ENCODE measurements around the gene TSPOAP1. TPM values are rescaled to one million over a fixed set of nuclear protein-coding genes. Genes with fewer than 3 reads are reported as not detected.

The TSPOAP1 gene
- total RNA-seq, 1 donor from 2014 or later, result 101 TPM

DNA sequence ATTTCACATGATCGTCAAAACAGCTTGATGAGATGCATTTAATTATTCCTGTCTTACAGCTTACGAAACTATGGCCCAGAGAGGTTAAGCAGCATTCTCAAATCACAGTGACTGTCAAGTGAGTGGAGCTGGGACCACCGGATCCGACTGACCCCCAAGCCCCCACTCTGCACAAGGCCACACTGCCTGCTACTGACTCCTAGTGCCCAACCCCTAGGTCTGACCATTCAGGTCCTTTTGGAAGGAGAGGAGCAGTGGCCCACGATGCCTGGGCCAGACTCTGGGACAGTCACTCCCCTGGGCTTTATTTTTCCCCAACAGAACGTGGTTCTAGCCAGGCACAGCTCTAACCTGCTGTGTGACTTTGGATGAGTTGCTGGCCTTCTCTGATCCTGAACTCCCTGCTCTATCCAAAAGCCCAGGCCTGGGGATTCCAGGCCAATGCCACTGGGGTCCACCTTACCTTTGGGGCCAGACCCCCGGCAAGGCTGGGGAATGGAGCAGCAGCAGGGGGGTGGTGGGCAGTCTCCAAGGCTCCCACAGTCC, 9.9 kb downstream of the TSPOAP1 start:
- TF ChIP-seq, protein P1, sequence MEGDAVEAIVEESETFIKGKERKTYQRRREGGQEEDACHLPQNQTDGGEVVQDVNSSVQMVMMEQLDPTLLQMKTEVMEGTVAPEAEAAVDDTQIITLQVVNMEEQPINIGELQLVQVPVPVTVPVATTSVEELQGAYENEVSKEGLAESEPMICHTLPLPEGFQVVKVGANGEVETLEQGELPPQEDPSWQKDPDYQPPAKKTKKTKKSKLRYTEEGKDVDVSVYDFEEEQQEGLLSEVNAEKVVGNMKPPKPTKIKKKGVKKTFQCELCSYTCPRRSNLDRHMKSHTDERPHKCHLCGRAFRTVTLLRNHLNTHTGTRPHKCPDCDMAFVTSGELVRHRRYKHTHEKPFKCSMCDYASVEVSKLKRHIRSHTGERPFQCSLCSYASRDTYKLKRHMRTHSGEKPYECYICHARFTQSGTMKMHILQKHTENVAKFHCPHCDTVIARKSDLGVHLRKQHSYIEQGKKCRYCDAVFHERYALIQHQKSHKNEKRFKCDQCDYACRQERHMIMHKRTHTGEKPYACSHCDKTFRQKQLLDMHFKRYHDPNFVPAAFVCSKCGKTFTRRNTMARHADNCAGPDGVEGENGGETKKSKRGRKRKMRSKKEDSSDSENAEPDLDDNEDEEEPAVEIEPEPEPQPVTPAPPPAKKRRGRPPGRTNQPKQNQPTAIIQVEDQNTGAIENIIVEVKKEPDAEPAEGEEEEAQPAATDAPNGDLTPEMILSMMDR (IDR thresholded peaks at IDR 0.05; ENCODE audit: unreplicated experiment), result no peak
- Mint-ChIP-seq H3K4me3 (ENCODE audit: low read depth) (no peak overlapping the region), H3K27me3 (no peaks in the 10 kb centered on the region), H3K27ac (no peak overlapping the region), H3K4me1 (ENCODE audit: low read depth) (peaks cover 1% of the 10 kb centered on the region), H3K36me3 (ENCODE audit: insufficient read depth) (peaks cover 13% of the 10 kb centered on the region), H3K9me3 (ENCODE audit: low read depth) (no peaks in the 10 kb centered on the region)
- DNase-seq (ENCODE audit: low spot score, unreplicated experiment), result no peak

DNA sequence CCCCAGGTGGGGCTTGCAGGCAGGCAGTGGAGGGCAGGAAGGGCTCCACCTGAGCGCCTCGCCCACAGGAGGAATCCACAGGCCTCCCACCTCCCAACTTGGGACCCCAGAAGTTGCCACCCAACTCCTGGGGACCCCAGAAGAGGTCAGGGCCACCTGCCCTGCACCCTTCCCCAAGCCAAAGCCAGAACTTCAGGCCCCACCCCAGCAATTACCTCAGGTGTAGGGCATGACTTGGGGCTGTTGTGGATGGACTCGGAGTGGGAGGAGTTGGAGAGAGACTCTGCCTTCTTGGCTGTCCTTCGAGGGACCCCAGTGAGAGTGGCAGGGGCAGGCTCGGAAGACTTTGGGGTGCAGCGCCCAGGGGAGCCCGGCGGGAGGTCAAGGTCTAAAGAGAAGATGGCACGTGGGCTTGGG, 10.5 kb downstream of the TSPOAP1 start:
- no peak overlapping the region for H3K4me3 Mint-ChIP-seq (ENCODE audit: low read depth)

DNA sequence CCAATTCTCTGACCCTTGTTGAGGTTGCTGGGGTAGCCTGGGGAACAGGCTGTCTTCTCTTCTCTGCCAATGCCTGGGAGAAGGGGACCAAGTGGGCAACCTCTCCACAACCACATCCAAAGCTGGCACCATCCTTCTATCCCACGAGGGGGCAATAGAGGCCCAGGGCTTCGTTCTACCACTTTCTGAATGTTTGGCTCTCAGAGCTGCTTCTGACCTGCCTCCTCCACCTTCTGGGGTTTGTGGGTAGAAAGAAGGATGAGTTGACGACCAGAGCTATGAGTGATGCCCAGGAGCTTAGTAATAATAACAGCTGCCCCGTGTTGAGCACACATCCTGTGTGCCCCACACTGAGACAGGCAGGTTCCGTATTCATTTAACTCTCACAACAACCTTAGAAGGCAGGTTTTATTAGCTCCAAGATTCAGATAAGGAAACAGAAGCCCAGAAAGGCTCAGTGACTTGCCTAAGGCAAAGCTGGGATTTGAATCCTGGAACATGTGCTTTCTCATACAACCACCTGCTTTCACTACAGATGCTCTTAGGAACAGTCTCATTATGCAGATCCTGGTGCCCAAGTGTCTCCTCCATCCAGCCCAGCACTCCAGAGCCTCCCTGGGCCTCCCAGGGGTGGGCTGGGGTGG, 11.1 kb downstream of the TSPOAP1 start:
- TF ChIP-seq, protein P1 (IDR thresholded peaks at IDR 0.05; ENCODE audit: unreplicated experiment), result peak; percentile 68
- H3K9me3 Mint-ChIP-seq (ENCODE audit: low read depth), result no peaks in the 10 kb centered on the region
- H3K27me3 Mint-ChIP-seq, result no peaks in the 10 kb centered on the region
- no peak for DNase-seq (ENCODE audit: low spot score, unreplicated experiment)
- H3K4me1 Mint-ChIP-seq (ENCODE audit: low read depth), result no peaks in the 10 kb centered on the region
- no peak overlapping the region for H3K27ac Mint-ChIP-seq
- H3K36me3 Mint-ChIP-seq (ENCODE audit: insufficient read depth), result peaks cover 13% of the 10 kb centered on the region
- no peak overlapping the region for H3K4me3 Mint-ChIP-seq (ENCODE audit: low read depth)

More for the DNA sequence above, 10.5 kb downstream of the TSPOAP1 start:
- DNase-seq (ENCODE audit: low spot score, unreplicated experiment), result no peak
- TF ChIP-seq, protein P1 (IDR thresholded peaks at IDR 0.05; ENCODE audit: unreplicated experiment), result no peak
- no peaks in the 10 kb centered on the region for H3K27me3 Mint-ChIP-seq
- H3K27ac Mint-ChIP-seq, result no peak overlapping the region
- H3K36me3 Mint-ChIP-seq (ENCODE audit: insufficient read depth), result peaks cover 13% of the 10 kb centered on the region
- no peaks in the 10 kb centered on the region for H3K4me1 Mint-ChIP-seq (ENCODE audit: low read depth)
- H3K9me3 Mint-ChIP-seq (ENCODE audit: low read depth), result no peaks in the 10 kb centered on the region

DNA sequence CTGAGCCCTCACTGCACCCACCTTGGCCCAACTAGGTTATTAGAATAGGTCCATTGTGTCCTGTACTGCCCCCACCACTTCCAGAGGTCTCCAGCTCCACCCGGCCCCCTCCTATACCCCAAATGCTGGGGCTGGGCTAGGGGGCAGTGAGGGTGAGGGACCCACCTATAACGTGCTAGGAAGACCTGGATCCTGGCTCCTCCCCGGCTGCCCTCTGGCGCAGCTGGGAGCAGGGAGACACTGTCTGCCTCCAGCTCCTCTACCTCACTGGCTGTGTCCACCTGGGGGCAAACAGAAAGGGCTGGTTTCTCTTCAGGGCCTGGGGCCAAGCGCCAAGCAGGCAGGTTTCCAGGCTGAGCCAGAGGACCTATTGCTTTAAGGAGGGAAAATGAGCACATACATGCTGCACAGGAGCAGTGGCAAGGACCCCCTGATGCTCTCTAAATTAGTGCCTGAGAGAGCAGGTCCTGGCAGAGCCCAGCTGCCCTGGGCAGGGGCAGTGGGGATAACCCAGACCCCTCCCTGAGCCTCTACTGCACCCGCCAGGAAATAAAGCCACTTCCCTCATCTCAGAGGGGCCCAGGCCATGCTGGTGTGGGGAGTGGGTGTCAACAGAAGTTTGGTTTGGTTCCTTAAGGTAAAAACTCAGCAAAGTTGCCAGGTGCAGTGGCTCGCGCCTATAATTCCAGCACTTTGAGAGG, 12.2 kb downstream of the TSPOAP1 start:
- H3K36me3 Mint-ChIP-seq (ENCODE audit: insufficient read depth), result peaks cover 6% of the 10 kb centered on the region
- H3K4me3 Mint-ChIP-seq (ENCODE audit: low read depth), result no peak overlapping the region
- H3K27ac Mint-ChIP-seq, result no peak overlapping the region
- no peaks in the 10 kb centered on the region for H3K9me3 Mint-ChIP-seq (ENCODE audit: low read depth)
- H3K27me3 Mint-ChIP-seq, result no peaks in the 10 kb centered on the region
- no peaks in the 10 kb centered on the region for H3K4me1 Mint-ChIP-seq (ENCODE audit: low read depth)
- TF ChIP-seq, protein P1 (IDR thresholded peaks at IDR 0.05; ENCODE audit: unreplicated experiment), result no peak
- peak; percentile 5 for DNase-seq (ENCODE audit: low spot score, unreplicated experiment)

DNA sequence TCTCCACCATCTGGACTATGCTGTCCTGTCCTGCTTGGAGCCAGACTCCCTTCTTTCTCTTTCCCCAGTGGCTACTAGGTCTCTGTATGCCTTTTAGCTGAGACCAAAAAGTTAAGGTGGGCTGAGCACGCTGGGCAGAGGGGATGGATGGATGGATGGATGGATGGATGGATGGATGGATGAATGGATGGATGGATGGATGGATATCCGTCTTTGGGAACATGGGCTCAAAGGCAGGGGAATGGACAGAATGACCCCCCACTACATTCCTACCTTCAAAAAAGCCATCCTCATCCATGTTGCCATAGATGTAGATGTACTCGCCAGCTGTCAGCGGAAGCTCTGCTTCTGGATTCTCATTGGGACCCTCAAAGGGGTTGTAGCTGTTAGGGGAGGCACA, 12.8 kb downstream of the TSPOAP1 start:
- no peaks in the 10 kb centered on the region for H3K4me1 Mint-ChIP-seq (ENCODE audit: low read depth)
- TF ChIP-seq, protein P1 (IDR thresholded peaks at IDR 0.05; ENCODE audit: unreplicated experiment), result no peak
- no peak overlapping the region for H3K27ac Mint-ChIP-seq
- H3K4me3 Mint-ChIP-seq (ENCODE audit: low read depth), result no peak overlapping the region
- DNase-seq (ENCODE audit: low spot score, unreplicated experiment), result no peak
- no peaks in the 10 kb centered on the region for H3K27me3 Mint-ChIP-seq
- peaks cover 3% of the 10 kb centered on the region for H3K36me3 Mint-ChIP-seq (ENCODE audit: insufficient read depth)
- no peaks in the 10 kb centered on the region for H3K9me3 Mint-ChIP-seq (ENCODE audit: low read depth)

Data from progenitor cell of endocrine pancreas (in vitro differentiated cells).